ENCODE measurements around the gene RPS16. TPM values are rescaled to one million over a fixed set of nuclear protein-coding genes. Genes with fewer than 3 reads are reported as not detected.

RPS16 gene
- 3,724 TPM for total RNA-seq

DNA sequence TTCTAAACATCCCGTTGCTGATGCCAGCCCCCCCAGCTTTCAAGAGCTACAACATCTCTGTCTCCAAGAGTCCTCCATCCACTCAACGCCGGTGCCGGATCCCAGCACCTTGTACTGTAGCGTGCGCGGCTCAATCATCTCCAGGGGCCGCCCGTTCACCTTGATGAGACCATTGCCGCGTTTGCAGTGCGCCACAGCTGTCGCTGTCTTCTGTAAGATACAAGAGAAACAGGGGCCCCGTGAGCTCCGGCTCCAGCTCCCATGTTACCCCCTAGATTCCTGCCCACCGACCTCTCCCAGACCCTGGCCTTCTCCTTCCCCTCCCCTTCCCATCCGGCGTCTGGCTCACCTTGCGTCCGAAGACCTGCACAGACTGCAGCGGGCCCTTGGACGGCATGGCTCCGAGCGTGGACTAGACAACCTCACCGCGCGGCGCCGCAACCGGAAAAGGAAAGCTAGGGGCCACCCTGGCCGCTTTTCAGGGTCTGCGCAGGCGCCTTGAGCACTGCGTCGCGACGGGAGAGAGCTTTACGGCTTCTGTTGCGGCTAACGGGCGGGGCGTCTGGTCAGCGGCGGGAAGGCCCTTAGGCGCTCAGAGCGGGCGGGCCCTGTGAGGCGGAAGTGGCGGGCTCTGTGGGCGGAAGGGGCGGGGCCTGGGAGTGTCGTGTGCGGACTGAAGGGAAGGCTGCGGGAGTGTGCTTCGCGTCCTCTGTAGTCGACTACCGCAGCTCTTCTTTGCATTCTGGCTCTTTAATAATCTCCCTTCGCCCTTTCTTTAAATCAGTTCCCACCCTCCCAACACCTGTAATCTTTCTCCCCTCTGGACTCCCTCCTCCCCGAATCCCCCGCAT lies at the start of gene RPS16:
Gene RPS16 (minus strand): TSS at position 451 of the 851 bp plus-strand sequence. CDS start 54 bp downstream, at position 397.
- intact Hi-C loops (cut with DNase I) = no loop called here
- Histone ChIP-seq H3K9me3 (no peaks in the 10 kb centered on the region), H3K4me1 (peaks cover 43% of the 10 kb centered on the region), H3K4me3 (peak within 1 kb of the TSS; percentile 74 to 86), H3K27me3 (no peaks in the 10 kb centered on the region), H3K27ac (peak within 1 kb of the TSS; percentile 75), H3K36me3 (peaks cover 7 to 40% of the 10 kb centered on the region in 2 donors)
- peak in 1 of 2 donors; percentile 98 for DNase-seq (ENCODE audit: extremely low spot score in 2 of 2)
- TF ChIP-seq, protein P1, sequence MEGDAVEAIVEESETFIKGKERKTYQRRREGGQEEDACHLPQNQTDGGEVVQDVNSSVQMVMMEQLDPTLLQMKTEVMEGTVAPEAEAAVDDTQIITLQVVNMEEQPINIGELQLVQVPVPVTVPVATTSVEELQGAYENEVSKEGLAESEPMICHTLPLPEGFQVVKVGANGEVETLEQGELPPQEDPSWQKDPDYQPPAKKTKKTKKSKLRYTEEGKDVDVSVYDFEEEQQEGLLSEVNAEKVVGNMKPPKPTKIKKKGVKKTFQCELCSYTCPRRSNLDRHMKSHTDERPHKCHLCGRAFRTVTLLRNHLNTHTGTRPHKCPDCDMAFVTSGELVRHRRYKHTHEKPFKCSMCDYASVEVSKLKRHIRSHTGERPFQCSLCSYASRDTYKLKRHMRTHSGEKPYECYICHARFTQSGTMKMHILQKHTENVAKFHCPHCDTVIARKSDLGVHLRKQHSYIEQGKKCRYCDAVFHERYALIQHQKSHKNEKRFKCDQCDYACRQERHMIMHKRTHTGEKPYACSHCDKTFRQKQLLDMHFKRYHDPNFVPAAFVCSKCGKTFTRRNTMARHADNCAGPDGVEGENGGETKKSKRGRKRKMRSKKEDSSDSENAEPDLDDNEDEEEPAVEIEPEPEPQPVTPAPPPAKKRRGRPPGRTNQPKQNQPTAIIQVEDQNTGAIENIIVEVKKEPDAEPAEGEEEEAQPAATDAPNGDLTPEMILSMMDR (IDR thresholded peaks at IDR 0.05) = peak in 1 of 3 experiments; percentile 21
- TF ChIP-seq POLR2AphosphoS5 (IDR thresholded peaks at IDR 0.05; ENCODE audit: insufficient read depth in 1 of 2, low read depth in 1 of 2) (peak; percentile 99), POLR2A (IDR thresholded peaks at IDR 0.05) (peak in 1 of 2 donors; percentile 70)

DNA sequence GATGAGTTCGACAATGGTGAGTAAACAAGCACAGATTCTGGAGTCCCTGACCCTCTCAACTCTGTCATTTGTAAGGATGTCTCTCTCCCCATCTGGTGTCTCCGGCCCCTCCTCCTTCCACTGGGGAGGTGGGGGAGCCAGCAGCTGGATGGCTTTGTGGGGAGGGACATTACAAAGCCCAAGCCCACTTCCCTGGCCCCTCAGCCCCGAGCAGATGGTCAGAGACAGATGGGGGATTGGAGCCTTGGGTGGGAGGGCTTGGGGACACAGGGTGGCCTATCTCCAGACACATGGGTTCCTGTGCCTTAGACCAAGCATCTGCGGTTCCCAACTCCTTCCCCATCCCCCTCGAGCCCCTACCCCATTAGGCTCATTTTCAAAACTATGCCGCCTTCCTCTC lies 47.4 kb upstream of the RPS16 start:
- no peak for DNase-seq (ENCODE audit: extremely low spot score in 2 of 2)
- TF ChIP-seq POLR2AphosphoS5 (IDR thresholded peaks at IDR 0.05; ENCODE audit: insufficient read depth in 1 of 2, low read depth in 1 of 2) (no peak), POLR2A (IDR thresholded peaks at IDR 0.05) (no peak)
- TF ChIP-seq, protein P1 (IDR thresholded peaks at IDR 0.05) = no peak
- Histone ChIP-seq H3K36me3 (peaks cover 0 to 33% of the 10 kb centered on the region in 2 donors), H3K9me3 (no peaks in the 10 kb centered on the region), H3K4me1 (peaks cover 25% of the 10 kb centered on the region), H3K27ac (no peak overlapping the region), H3K27me3 (no peaks in the 10 kb centered on the region), H3K4me3 (no peak overlapping the region)
- intact Hi-C loops (cut with DNase I) = no loop called here

DNA sequence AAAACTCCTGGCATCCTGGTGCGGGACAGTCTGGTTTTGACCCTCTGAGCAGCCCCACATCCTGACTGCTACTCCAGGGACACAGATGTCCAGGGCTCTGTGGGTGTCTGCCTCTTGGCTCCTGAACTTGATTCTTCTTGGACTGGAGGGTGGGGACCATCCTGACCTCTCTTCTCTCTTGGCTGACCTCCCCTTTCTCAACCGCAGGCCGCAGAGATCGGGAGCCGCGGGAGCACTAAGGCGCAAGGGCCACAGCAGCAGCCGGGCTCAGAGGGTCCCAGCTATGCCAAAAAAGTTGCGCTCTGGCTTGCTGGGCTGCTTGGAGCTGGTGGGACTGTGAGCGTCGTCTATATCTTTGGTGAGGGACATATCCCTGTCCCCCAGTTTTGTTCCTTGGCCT lies 45.9 kb upstream of the RPS16 start:
- Histone ChIP-seq H3K4me3 (peak overlapping the region; percentile 72 to 79), H3K27me3 (no peaks in the 10 kb centered on the region), H3K27ac (no peak overlapping the region), H3K4me1 (peaks cover 25% of the 10 kb centered on the region), H3K36me3 (peaks cover 0 to 23% of the 10 kb centered on the region in 2 donors), H3K9me3 (no peaks in the 10 kb centered on the region)
- no peak for DNase-seq (ENCODE audit: extremely low spot score in 2 of 2)
- no peak for TF ChIP-seq POLR2AphosphoS5 (IDR thresholded peaks at IDR 0.05; ENCODE audit: insufficient read depth in 1 of 2, low read depth in 1 of 2)
- no peak for TF ChIP-seq POLR2A (IDR thresholded peaks at IDR 0.05)
- TF ChIP-seq, protein P1 (IDR thresholded peaks at IDR 0.05) = no peak
- intact Hi-C loops (cut with DNase I) = no loop called here

DNA sequence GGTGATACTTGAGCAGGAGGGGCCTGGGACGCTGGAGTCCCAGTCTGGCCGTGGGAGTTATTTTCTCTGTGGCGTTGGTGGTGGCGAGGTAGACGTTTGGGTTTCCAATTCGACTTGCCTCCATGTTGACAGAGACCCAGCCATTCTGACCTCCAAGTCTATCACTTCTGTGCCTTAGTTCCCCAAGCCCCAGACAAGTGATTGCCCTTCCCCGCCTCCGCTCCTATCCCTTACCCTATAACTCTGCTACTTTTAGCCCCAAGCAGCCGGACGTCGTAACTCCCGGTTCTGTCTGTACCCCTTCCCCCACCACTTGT lies 45.4 kb upstream of the RPS16 start:
- H3K27ac ChIP-seq = peak overlapping the region; percentile 78
- no peak for TF ChIP-seq POLR2AphosphoS5 (IDR thresholded peaks at IDR 0.05; ENCODE audit: insufficient read depth in 1 of 2, low read depth in 1 of 2)
- TF ChIP-seq, protein P1 (IDR thresholded peaks at IDR 0.05) = no peak
- TF ChIP-seq POLR2A (IDR thresholded peaks at IDR 0.05) = no peak
- H3K9me3 ChIP-seq = no peaks in the 10 kb centered on the region
- peak overlapping the region; percentile 72 to 79 for H3K4me3 ChIP-seq
- H3K4me1 ChIP-seq = peaks cover 25% of the 10 kb centered on the region
- H3K36me3 ChIP-seq = peaks cover 0 to 23% of the 10 kb centered on the region in 2 donors
- intact Hi-C loops (cut with DNase I) = no loop called here
- H3K27me3 ChIP-seq = no peaks in the 10 kb centered on the region
- no peak for DNase-seq (ENCODE audit: extremely low spot score in 2 of 2)

Data from vagina (tissue), 2 donors.